HepG2 (cell line): ENCODE data around the gene SLC43A1. TPM values are rescaled to one million over a fixed set of nuclear protein-coding genes. Genes with fewer than 3 reads are reported as not detected.

Source experiments
- CREB3 ChIP-seq: sonication (generic); formaldehyde crosslinking; IDR thresholded peaks from 2 replicates; pipeline ENCODE4 v1.5.0; 2020; ENCODE audit warnings: missing genetic modification reagents
- DZIP1 ChIP-seq: sonication (generic); formaldehyde crosslinking; IDR thresholded peaks from 2 replicates; pipeline ENCODE4 v1.5.0; 2020; ENCODE audit warnings: mild to moderate bottlenecking, missing genetic modification reagents
- ELF1 ChIP-seq: sonication (generic); formaldehyde crosslinking; IDR thresholded peaks from 2 replicates; pipeline ENCODE4 v1.4.0; 2020; ENCODE audit warnings: missing genetic modification reagents
- HDAC6 ChIP-seq: fragments of 200-600 bp; sonication (generic); IDR thresholded peaks from 2 replicates; pipeline ENCODE4 v1.7.0; 2017; ENCODE audit warnings: mild to moderate bottlenecking, antibody characterized with exemption, low read length, low read depth
- HIC2 ChIP-seq: sonication (generic); formaldehyde crosslinking; IDR thresholded peaks from 2 replicates; pipeline ENCODE4 v1.9.0; 2022; ENCODE audit warnings: low read depth, missing genetic modification reagents
- NFIB ChIP-seq: sonication (generic); formaldehyde crosslinking; IDR thresholded peaks from 2 replicates; pipeline ENCODE4 v1.9.0; 2021; ENCODE audit warnings: missing genetic modification reagents, mild to moderate bottlenecking, borderline replicate concordance
- NR2F2 ChIP-seq: IDR thresholded peaks from 2 replicates; pipeline ENCODE4 v1.6.1; 2012; ENCODE audit warnings: low read depth, inconsistent platforms, borderline replicate concordance
- REXO4 ChIP-seq: sonication (generic); formaldehyde crosslinking; IDR thresholded peaks from 2 replicates; pipeline ENCODE4 v1.8.0; 2022; ENCODE audit warnings: missing genetic modification reagents, mild to moderate bottlenecking, borderline replicate concordance
- RFX3 ChIP-seq: IDR thresholded peaks from 2 replicates; pipeline ENCODE4 v1.6.1; 2016; ENCODE audit warnings: missing biosample characterization, missing genetic modification reagents
- SALL1 ChIP-seq: sonication (generic); formaldehyde crosslinking; IDR thresholded peaks from 2 replicates; pipeline ENCODE4 v1.8.0; 2022; ENCODE audit warnings: mild to moderate bottlenecking, missing genetic modification reagents
- SP2 ChIP-seq: sonication (generic); formaldehyde crosslinking; IDR thresholded peaks from 2 replicates; pipeline ENCODE4 v1.5.1; 2020; ENCODE audit warnings: mild to moderate bottlenecking, missing genetic modification reagents
- YY1 ChIP-seq: IDR thresholded peaks from 2 replicates; pipeline ENCODE4 v1.6.1; 2011; ENCODE audit warnings: low read length, low read depth, moderate library complexity, mild to moderate bottlenecking; ENCODE audit not compliant: insufficient read depth, insufficient replicate concordance
- ZFY ChIP-seq: sonication (generic); formaldehyde crosslinking; IDR thresholded peaks from 2 replicates; pipeline ENCODE4 v1.4.0; 2020; ENCODE audit warnings: missing genetic modification reagents
- ZMYM3 ChIP-seq: sonication (generic); formaldehyde crosslinking; IDR thresholded peaks from 2 replicates; pipeline ENCODE4 v1.5.1; 2020; ENCODE audit warnings: mild to moderate bottlenecking, missing genetic modification reagents
- ZNF136 ChIP-seq: sonication (generic); formaldehyde crosslinking; IDR thresholded peaks from 2 replicates; pipeline ENCODE4 v1.8.1; 2022; ENCODE audit warnings: low read depth, mild to moderate bottlenecking, moderate library complexity, missing genetic modification reagents
- ZNF18 ChIP-seq: sonication (generic); formaldehyde crosslinking; IDR thresholded peaks from 2 replicates; pipeline ENCODE4 v1.8.0; 2022; ENCODE audit warnings: mild to moderate bottlenecking, missing genetic modification reagents; ENCODE audit not compliant: insufficient replicate concordance
- ZNF224 ChIP-seq: sonication (generic); formaldehyde crosslinking; IDR thresholded peaks from 2 replicates; pipeline ENCODE4 v1.5.0; 2020; ENCODE audit warnings: mild to moderate bottlenecking, missing genetic modification reagents
- ZNF235 ChIP-seq: sonication (generic); formaldehyde crosslinking; IDR thresholded peaks from 2 replicates; pipeline ENCODE4 v1.8.1; 2023; ENCODE audit warnings: mild to moderate bottlenecking, missing genetic modification reagents, borderline replicate concordance
- ZNF788 ChIP-seq: sonication (generic); formaldehyde crosslinking; IDR thresholded peaks from 2 replicates; pipeline ENCODE4 v1.5.0; 2020; ENCODE audit warnings: mild to moderate bottlenecking, missing genetic modification reagents, borderline replicate concordance
- polyA plus RNA-seq, 8 experiments: library from polyadenylated mRNA; depleted of rRNA in 3 of 8; stranded (reverse) in 7 of 8; unstranded in 1 of 8; fragments of >200 nt; fragmentation: Illumina TruSeq in 4 of 8; extraction: Trizol in 4 of 8; gene quantifications; 2 replicates each; pipeline versions ENCODE4 v1.2.1 to v1.2.3, GENCODE V29; 2011 to 2016; ENCODE audit warnings: low read depth in 4 of 8, missing spikeins in 1 of 8, mixed read lengths in 1 of 8; ENCODE audit not compliant: insufficient read depth in 1 of 8
- total RNA-seq, 5 experiments: library from RNA; depleted of rRNA; stranded (reverse); fragments of >200 nt; fragmentation: Illumina TruSeq; extraction: Trizol; gene quantifications; 2 replicates each; pipeline ENCODE4 v1.2.3, GENCODE V29; 2016; ENCODE audit warnings: low read depth in 1 of 5

Gene SLC43A1
- total and polyA plus RNA-seq, 2 of the 13 experiments (the other 11 are each of a cell fraction or from before 2014, with no cell fraction given) = 72.3 to 87.6 TPM

GRCh38 chr11:57514538-57515331, 767 bp downstream of the SLC43A1 start (continued):
- TF ChIP-seq ZNF18 (CRISPR knock-in tag) = peak; percentile 71
- TF ChIP-seq ZNF788 (CRISPR knock-in tag) = peak; percentile 41; the same call in 1 of the 2 replicates
- no peak for TF ChIP-seq ZNF136 (CRISPR knock-in tag)
- TF ChIP-seq ZFY (CRISPR knock-in tag) = peak; percentile 56; the same call in 1 of the 2 replicates
- no peak for TF ChIP-seq DZIP1 (CRISPR knock-in tag)
- peak; percentile 81 for TF ChIP-seq ZMYM3 (CRISPR knock-in tag)
- TF ChIP-seq HIC2 (CRISPR knock-in tag) = peak; percentile 39; the same call in 1 of the 2 replicates
- peak; percentile 71; the same call in 1 of the 2 replicates for TF ChIP-seq NFIB
- no peak for TF ChIP-seq RFX3 (CRISPR knock-in tag)
- peak; percentile 38; the same call in 1 of the 2 replicates for TF ChIP-seq ELF1 (CRISPR knock-in tag)
- no peak for TF ChIP-seq REXO4
- TF ChIP-seq HDAC6 = no peak
- peak; percentile 46; the same call in 1 of the 2 replicates for TF ChIP-seq SP2
- TF ChIP-seq YY1 = peak; percentile 16
- peak; percentile 28; the same call in 1 of the 2 replicates for TF ChIP-seq NR2F2
- TF ChIP-seq CREB3 (CRISPR knock-in tag) = no peak
- TF ChIP-seq ZNF235 (CRISPR knock-in tag) = no peak; the same call in 1 of the 2 replicates
- no peak for TF ChIP-seq ZNF224 (CRISPR knock-in tag)
- TF ChIP-seq SALL1 (CRISPR knock-in tag) = peak; percentile 58; the same call in 1 of the 2 replicates
